Measurements from ENCODE around the gene BRINP1.

Gene BRINP1

GRCh38 chr9:119313846-119314245 is 55.4 kb downstream of the BRINP1 start:
- DNase-seq (ENCODE audit: low read depth), result no peak
- H3K4me3 ChIP-seq (ENCODE audit: low read length), result no peak overlapping the region
- no peak for TF ChIP-seq CTCF (conservative IDR thresholded peaks at IDR 0.05; ENCODE audit: low read length)

DNA sequence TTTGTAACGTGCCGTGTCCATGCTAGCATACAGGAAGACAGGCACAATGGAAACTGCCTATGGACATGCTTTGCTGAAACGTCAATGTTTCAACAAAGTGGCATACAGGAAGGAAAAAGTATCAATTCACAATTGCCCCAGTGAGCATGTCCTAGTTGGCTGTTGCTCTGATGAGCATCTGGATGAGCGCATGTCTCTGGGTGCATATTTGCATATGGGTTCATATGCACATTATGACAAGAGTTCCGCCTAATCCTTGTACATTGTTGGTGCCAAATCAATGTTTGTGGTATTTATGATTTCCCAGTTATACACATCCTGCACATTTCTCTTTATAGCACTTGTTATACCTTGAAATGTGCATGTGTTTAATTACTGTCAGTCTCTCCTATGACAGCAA is 58.5 kb downstream of the BRINP1 start:
- no peak for TF ChIP-seq CTCF (conservative IDR thresholded peaks at IDR 0.05; ENCODE audit: low read length)
- no peak for DNase-seq (ENCODE audit: low read depth)

GRCh38 chr9:119307471-119307870 is 61.8 kb downstream of the BRINP1 start:
- DNase-seq (ENCODE audit: low read depth), result no peak
- H3K4me3 ChIP-seq (ENCODE audit: low read length), result no peak overlapping the region
- no peak for TF ChIP-seq CTCF (conservative IDR thresholded peaks at IDR 0.05; ENCODE audit: low read length)

More for the DNA sequence above, 58.5 kb downstream of the BRINP1 start:
- no peak overlapping the region for H3K4me3 ChIP-seq (ENCODE audit: low read length)

GRCh38 chr9:119304555-119304954 is 64.7 kb downstream of the BRINP1 start:
- no peak for DNase-seq (ENCODE audit: low read depth)
- H3K4me3 ChIP-seq (ENCODE audit: low read length), result no peak overlapping the region
- TF ChIP-seq CTCF (conservative IDR thresholded peaks at IDR 0.05; ENCODE audit: low read length), result no peak

DNA sequence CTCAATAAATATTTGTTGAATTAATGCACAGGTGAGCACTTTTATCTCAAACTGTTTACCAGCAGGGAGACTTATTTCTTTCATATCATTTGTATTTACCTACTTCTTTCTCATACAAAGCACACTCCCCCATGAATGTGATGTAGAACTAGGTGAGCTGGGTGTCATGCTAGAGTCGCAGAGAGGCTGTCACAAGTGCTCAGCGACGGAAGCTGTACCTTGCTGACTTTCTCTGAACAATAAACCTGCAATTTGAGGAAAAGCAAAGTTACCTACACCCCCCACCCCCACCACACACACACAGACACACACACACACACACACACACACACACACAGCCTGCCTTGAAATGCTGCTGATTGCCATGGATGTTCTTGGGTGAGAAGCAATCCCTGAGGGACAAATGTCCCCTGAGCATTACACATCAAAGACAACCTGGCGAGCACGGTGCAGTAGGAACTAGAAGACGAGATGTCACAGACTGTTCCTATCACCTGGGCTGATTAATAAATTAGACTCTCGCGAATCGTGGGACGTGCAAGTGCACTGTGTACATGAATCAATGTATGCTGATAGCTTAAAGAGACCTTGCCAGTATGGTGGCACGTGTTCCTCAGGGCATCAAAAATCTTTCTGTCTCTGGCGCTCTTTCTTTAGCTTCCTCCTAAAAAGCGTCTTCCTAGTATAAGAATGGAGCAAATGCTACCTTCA is 66.1 kb downstream of the BRINP1 start:
- no peak for DNase-seq (ENCODE audit: low read depth)
- TF ChIP-seq CTCF (conservative IDR thresholded peaks at IDR 0.05; ENCODE audit: low read length), result no peak

DNA sequence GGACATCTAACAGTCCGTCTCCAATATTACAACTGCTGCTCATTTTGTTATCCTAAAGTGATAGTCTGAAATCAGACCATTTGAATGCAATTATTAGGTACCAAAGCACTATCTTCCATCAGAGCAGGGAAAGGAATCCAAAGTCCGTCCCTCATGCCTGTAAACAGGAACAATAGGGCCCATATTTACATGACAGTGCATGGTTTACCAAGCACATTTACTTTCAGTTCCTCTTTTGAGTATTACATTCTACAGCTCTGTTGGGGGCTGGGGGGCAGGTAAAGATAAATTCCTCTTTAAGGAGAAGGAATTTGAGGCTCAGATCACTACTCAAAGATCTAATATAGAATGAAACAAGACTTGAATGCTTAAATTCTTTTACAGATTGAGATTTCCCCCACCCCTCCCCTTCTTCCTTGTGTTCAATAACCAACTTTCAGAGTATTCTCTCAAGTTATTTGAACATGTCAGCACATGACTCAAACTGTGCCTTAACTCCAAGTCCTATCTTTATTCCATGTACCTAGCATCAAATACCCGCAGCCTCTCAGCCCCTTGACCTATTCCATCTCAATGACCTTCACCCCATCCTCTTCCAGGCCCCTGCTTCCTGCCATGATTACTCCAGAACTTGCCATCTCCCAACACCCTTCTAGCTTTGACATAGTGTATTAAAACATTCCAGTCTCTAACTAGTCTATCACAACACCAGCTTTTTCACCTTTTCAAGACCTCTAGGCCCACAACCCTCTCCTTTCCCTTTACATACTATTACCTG is 71.0 kb downstream of the BRINP1 start:
- DNase-seq (ENCODE audit: low read depth), result no peak
- TF ChIP-seq CTCF (conservative IDR thresholded peaks at IDR 0.05; ENCODE audit: low read length), result no peak
- H3K4me3 ChIP-seq (ENCODE audit: low read length), result no peak overlapping the region

More for the DNA sequence above, 66.1 kb downstream of the BRINP1 start:
- no peak overlapping the region for H3K4me3 ChIP-seq (ENCODE audit: low read length)

DNA sequence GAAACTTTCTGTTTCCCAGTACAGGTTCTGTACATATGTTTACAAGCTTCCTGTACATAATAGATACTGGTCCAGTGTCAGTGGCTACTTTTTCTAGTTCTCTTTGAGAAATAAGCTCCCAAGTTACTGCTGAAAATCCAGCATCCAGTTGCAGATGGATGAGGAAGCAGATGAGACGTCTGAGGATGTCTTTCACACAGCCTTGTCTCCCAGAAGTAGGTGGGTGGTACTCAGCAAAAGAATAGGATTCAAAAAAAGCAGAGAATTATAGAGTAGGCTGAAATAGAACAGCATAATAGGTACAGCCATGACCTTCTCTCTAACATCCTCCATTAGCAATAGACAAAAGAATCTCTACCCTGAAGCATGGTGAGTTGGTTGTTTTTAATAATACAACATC is 77.7 kb downstream of the BRINP1 start:
- no peak overlapping the region for H3K4me3 ChIP-seq (ENCODE audit: low read length)
- TF ChIP-seq CTCF (conservative IDR thresholded peaks at IDR 0.05; ENCODE audit: low read length), result no peak
- DNase-seq (ENCODE audit: low read depth), result no peak
